Measurements from ENCODE around the gene OR10A3.

GRCh38 chr11:7905549-7905948 lies 36.0 kb downstream of the OR10A3 start:
- TF ChIP-seq CTCF (IDR thresholded peaks at IDR 0.05; ENCODE audit: poor library complexity, severe bottlenecking) (no peak), MXI1 (conservative IDR thresholded peaks at IDR 0.05; ENCODE audit: poor library complexity, severe bottlenecking) (no peak)

All from neural cell (in vitro differentiated cells).